CD4-positive, CD25-positive, alpha-beta regulatory T cell (primary cell): ENCODE data around the gene SCRN1. TPM values are rescaled to one million over a fixed set of nuclear protein-coding genes. Genes with fewer than 3 reads are reported as not detected.

Source experiments
- ATAC-seq, 2 donors: fragments of 150-1000 bp; cut with Tn5 transposase; one replicate each; pipeline ENCODE4 v1.10.0; 2021; ENCODE audit warnings: low read depth in 2 of 2, moderate number of reproducible peaks in 2 of 2, moderate library complexity in 1 of 2
- DNase-seq, 3 donors: peaks; one replicate each; pipeline versions ENCODE4 v3.0.0 to v3.0.0-alpha.2; 2012 to 2022; ENCODE audit warnings: mixed read lengths in 1 of 3
- H3K27ac ChIP-seq: one replicate; pipeline ENCODE4 v1.7.0; 2013; ENCODE audit warnings: mild to moderate bottlenecking, low read length; ENCODE audit not compliant: insufficient read depth, poor library complexity, severe bottlenecking
- H3K27me3 ChIP-seq: one replicate; pipeline ENCODE4 v1.7.0; 2013; ENCODE audit warnings: low read length; ENCODE audit not compliant: control insufficient read depth, insufficient read depth
- H3K36me3 ChIP-seq: one replicate; pipeline ENCODE4 v1.7.0; 2013; ENCODE audit warnings: mild to moderate bottlenecking, low read length, moderate library complexity; ENCODE audit not compliant: control insufficient read depth, insufficient read depth
- H3K4me1 ChIP-seq: 2 replicates; pipeline ENCODE4 v1.7.0; 2013; ENCODE audit warnings: mild to moderate bottlenecking, low read length; ENCODE audit not compliant: insufficient read depth, control insufficient read depth, poor library complexity, severe bottlenecking
- H3K4me3 ChIP-seq: one replicate; pipeline ENCODE4 v1.7.0; 2013; ENCODE audit warnings: low read depth, mild to moderate bottlenecking, low read length, moderate library complexity
- H3K9me3 ChIP-seq, 2 experiments: 1 replicate in 1 of 2; 2 replicates in 1 of 2; pipeline ENCODE4 v1.7.0; 2013; ENCODE audit warnings: low read length in 2 of 2, mild to moderate bottlenecking in 1 of 2, moderate library complexity in 1 of 2; ENCODE audit not compliant: control insufficient read depth in 2 of 2
- H3K27ac Mint-ChIP-seq, 3 donors: one replicate each; pipeline ENCODE4 v1.8.0; 2020 to 2022; ENCODE audit warnings: mild to moderate bottlenecking in 3 of 3, mixed read lengths in 3 of 3, moderate library complexity in 2 of 3
- H3K27me3 Mint-ChIP-seq: one replicate; pipeline ENCODE4 v1.8.0; 2022; ENCODE audit warnings: mild to moderate bottlenecking, mixed read lengths
- H3K36me3 Mint-ChIP-seq: one replicate; pipeline ENCODE4 v1.8.0; 2020; ENCODE audit warnings: mixed read lengths
- H3K4me1 Mint-ChIP-seq, 4 donors: one replicate each; pipeline ENCODE4 v1.8.0; 2020 to 2022; ENCODE audit warnings: mixed read lengths in 4 of 4, mild to moderate bottlenecking in 1 of 4
- H3K4me3 Mint-ChIP-seq, 4 donors: one replicate each; pipeline ENCODE4 v1.8.0; 2020 to 2022; ENCODE audit warnings: mild to moderate bottlenecking in 4 of 4, mixed read lengths in 4 of 4, moderate library complexity in 3 of 4
- H3K9me3 Mint-ChIP-seq, 7 donors: one replicate each; pipeline ENCODE4 v1.8.0; 2020 to 2022; ENCODE audit warnings: mixed read lengths in 7 of 7, mild to moderate bottlenecking in 3 of 7, moderate library complexity in 2 of 7
- polyA plus RNA-seq, 4 donors: library from polyadenylated mRNA; unstranded; fragments of 300-500 nt; fragmentation: Illumina TruSeq; gene quantifications; one replicate each; pipeline ENCODE4 v1.2.3, GENCODE V29; 2021
- total RNA-seq: library from RNA; stranded (reverse); gene quantifications from one replicate; pipeline ENCODE4 v1.2.3, GENCODE V29; 2022

Gene SCRN1
- total and polyA plus RNA-seq, 5 donors from 2014 or later: 0.91 to 2.1 (median 1.9) TPM

DNA sequence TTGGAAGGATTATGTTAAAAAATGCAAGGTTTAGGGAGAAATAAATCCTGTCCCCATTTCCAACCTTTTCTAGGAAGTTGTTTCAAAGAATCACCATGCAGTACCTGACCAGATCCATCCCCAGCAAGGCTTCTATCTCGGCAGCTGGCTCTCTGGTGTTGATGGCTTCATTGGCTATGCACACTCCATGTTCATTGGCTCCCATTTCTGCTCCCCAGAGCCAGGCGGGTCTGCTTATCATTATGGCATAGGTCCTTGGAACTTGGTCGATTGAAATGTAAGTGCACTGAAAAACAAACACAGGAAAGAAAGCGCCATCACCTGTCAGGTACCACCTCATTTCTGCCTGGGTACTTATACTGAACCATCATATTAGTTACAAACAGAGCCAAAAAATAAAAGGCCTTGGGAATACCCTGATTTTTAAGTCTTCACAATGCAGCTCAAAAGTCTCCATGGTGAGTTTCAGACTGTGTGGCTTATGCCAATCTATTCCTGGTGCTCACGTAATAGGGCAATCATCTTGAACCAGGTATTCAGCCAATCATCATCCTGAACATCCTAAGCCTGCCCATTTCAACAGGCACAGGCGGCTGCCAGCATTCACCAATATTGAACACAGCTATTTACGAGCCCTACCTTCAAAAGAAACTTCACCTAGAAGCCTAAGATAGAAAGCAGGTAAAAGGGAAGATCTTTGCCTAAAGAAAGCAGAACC, 34.4 kb downstream of the SCRN1 start:
- H3K4me3 ChIP-seq: no peak overlapping the region
- H3K36me3 Mint-ChIP-seq: no peaks in the 10 kb centered on the region
- H3K27ac Mint-ChIP-seq: no peak overlapping the region
- ATAC-seq: no peak
- no peak overlapping the region for H3K4me3 Mint-ChIP-seq
- H3K27ac ChIP-seq: no peak overlapping the region
- H3K36me3 ChIP-seq: no peaks in the 10 kb centered on the region
- H3K9me3 ChIP-seq: no peaks in the 10 kb centered on the region
- H3K9me3 Mint-ChIP-seq: peaks cover 0 to 1% (median 0%) of the 10 kb centered on the region in 7 donors
- no peak for DNase-seq
- peaks cover 25% of the 10 kb centered on the region for H3K27me3 Mint-ChIP-seq
- peaks cover 9% of the 10 kb centered on the region for H3K4me1 ChIP-seq
- H3K27me3 ChIP-seq: no peaks in the 10 kb centered on the region
- peaks cover 0 to 8% (median 7%) of the 10 kb centered on the region in 4 donors for H3K4me1 Mint-ChIP-seq

GRCh38 chr7:29953726-29954347, 35.8 kb downstream of the SCRN1 start:
- no peaks in the 10 kb centered on the region for H3K9me3 ChIP-seq
- H3K4me3 ChIP-seq: no peak overlapping the region
- H3K27ac ChIP-seq: no peak overlapping the region
- Mint-ChIP-seq H3K36me3 (no peaks in the 10 kb centered on the region), H3K4me3 (no peak overlapping the region), H3K4me1 (peaks cover 0 to 8% (median 7%) of the 10 kb centered on the region in 4 donors), H3K27me3 (peaks cover 24% of the 10 kb centered on the region), H3K27ac (no peak overlapping the region), H3K9me3 (peaks cover 0 to 1% (median 0%) of the 10 kb centered on the region in 7 donors)
- H3K27me3 ChIP-seq: no peaks in the 10 kb centered on the region
- DNase-seq (no peak), ATAC-seq (no peak)
- H3K4me1 ChIP-seq: peaks cover 9% of the 10 kb centered on the region
- H3K36me3 ChIP-seq: no peaks in the 10 kb centered on the region

- DNase-seq (no peak), ATAC-seq (no peak)
- Histone ChIP-seq H3K27ac (no peak overlapping the region), H3K4me1 (peaks cover 7% of the 10 kb centered on the region), H3K36me3 (no peaks in the 10 kb centered on the region), H3K4me3 (no peak overlapping the region), H3K27me3 (no peaks in the 10 kb centered on the region), H3K9me3 (no peaks in the 10 kb centered on the region)
- Mint-ChIP-seq H3K27me3 (peaks cover 17% of the 10 kb centered on the region), H3K9me3 (no peaks in the 10 kb centered on the region), H3K27ac (no peak overlapping the region), H3K4me1 (peaks cover 0 to 6% (median 5%) of the 10 kb centered on the region in 4 donors), H3K36me3 (no peaks in the 10 kb centered on the region), H3K4me3 (no peak overlapping the region)
These were observed 38.4 kb downstream of the SCRN1 start for GRCh38 chr7:29951206-29951605.

DNA sequence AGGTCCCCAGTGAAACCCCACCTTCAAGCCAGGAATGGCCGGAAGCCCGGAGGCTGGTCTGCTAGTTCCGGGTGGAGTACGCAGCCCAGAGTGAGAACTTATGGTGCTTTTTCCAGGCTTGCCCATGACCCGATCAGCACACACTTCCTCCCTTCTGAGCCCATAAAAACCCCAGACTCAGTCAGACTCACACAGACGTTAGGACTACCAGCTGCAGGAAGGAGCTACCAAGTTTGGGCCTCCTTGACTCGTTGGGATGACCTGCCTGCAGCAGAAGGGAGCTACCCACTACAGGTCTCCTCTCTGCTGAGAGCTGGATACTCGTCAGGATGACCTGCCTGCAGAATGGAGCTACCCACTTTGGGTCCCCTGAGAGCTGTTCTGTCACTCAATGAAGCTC, 39.1 kb downstream of the SCRN1 start:
- Mint-ChIP-seq H3K36me3 (no peaks in the 10 kb centered on the region), H3K27me3 (peaks cover 18% of the 10 kb centered on the region), H3K9me3 (no peaks in the 10 kb centered on the region), H3K4me1 (no peaks in the 10 kb centered on the region), H3K4me3 (no peak overlapping the region), H3K27ac (no peak overlapping the region)
- Histone ChIP-seq H3K4me3 (no peak overlapping the region), H3K9me3 (no peaks in the 10 kb centered on the region), H3K36me3 (no peaks in the 10 kb centered on the region), H3K27ac (no peak overlapping the region), H3K4me1 (no peaks in the 10 kb centered on the region), H3K27me3 (no peaks in the 10 kb centered on the region)
- DNase-seq (no peak), ATAC-seq (no peak)

- Histone ChIP-seq H3K9me3 (no peaks in the 10 kb centered on the region), H3K27ac (no peak overlapping the region), H3K27me3 (no peaks in the 10 kb centered on the region), H3K4me1 (no peaks in the 10 kb centered on the region), H3K4me3 (no peak overlapping the region), H3K36me3 (no peaks in the 10 kb centered on the region)
- ATAC-seq: no peak
- H3K27ac Mint-ChIP-seq: no peak overlapping the region
- no peak overlapping the region for H3K4me3 Mint-ChIP-seq
- H3K4me1 Mint-ChIP-seq: no peaks in the 10 kb centered on the region
- no peaks in the 10 kb centered on the region for H3K36me3 Mint-ChIP-seq
- DNase-seq: no peak
- peaks cover 18% of the 10 kb centered on the region for H3K27me3 Mint-ChIP-seq
- peaks cover 0 to 2% (median 0%) of the 10 kb centered on the region in 7 donors for H3K9me3 Mint-ChIP-seq
These were observed 41.0 kb downstream of the SCRN1 start for GRCh38 chr7:29948587-29948986.

- H3K27ac Mint-ChIP-seq: no peak overlapping the region
- Histone ChIP-seq H3K4me3 (no peak overlapping the region), H3K4me1 (no peaks in the 10 kb centered on the region), H3K27ac (no peak overlapping the region), H3K36me3 (no peaks in the 10 kb centered on the region), H3K9me3 (no peaks in the 10 kb centered on the region), H3K27me3 (no peaks in the 10 kb centered on the region)
- no peaks in the 10 kb centered on the region for H3K36me3 Mint-ChIP-seq
- ATAC-seq (no peak), DNase-seq (peak in 1 of 3 donors; percentile 4)
- no peaks in the 10 kb centered on the region for H3K4me1 Mint-ChIP-seq
- H3K4me3 Mint-ChIP-seq: no peak overlapping the region
- peaks cover 0 to 2% (median 0%) of the 10 kb centered on the region in 7 donors for H3K9me3 Mint-ChIP-seq
- H3K27me3 Mint-ChIP-seq: peaks cover 11% of the 10 kb centered on the region
These were observed 43.0 kb downstream of the SCRN1 start for GRCh38 chr7:29946428-29947186.

GRCh38 chr7:29945259-29945809, 44.3 kb downstream of the SCRN1 start:
- Histone ChIP-seq H3K9me3 (no peaks in the 10 kb centered on the region), H3K36me3 (no peaks in the 10 kb centered on the region), H3K27me3 (no peaks in the 10 kb centered on the region), H3K4me3 (no peak overlapping the region), H3K4me1 (no peaks in the 10 kb centered on the region), H3K27ac (no peak overlapping the region)
- Mint-ChIP-seq H3K27ac (no peak overlapping the region), H3K4me1 (no peaks in the 10 kb centered on the region), H3K36me3 (no peaks in the 10 kb centered on the region), H3K27me3 (peaks cover 11% of the 10 kb centered on the region), H3K4me3 (no peak overlapping the region), H3K9me3 (peaks cover 0 to 2% (median 0%) of the 10 kb centered on the region in 7 donors)
- ATAC-seq: no peak
- no peak for DNase-seq
